ENCODE data around the gene GPR135. TPM values are rescaled to one million over a fixed set of nuclear protein-coding genes. Genes with fewer than 3 reads are reported as not detected.
"Not testable (repeated sequence)": the region's sequence is repeated elsewhere in the genome, so short reads cannot be mapped to it uniquely, and the experiment has no call there.

The GPR135 gene
- polyA plus RNA-seq, 1 donor from 2014 or later = 3.0 TPM

DNA sequence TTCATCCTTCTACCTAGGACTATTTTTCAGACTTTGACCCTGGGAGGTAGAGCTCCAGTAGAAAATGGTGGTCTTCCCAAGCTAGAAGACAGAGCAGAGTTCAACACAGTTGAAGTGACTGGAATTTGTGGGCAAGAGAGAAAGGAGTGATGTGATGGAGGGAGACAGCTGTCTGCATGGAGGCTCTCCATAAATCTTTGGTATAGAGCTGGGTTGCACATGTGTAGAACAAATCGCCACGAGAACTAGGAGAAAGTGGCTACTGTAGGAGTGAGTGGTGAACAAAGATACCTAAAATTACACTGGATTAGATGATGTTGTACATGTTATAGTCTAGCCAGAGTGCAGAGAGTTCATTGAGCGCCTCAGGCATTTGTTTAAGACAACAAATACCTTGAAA is 14.5 kb downstream of the GPR135 start:
- Histone ChIP-seq H4K20me1 (ENCODE audit: insufficient read depth) (no peaks in the 10 kb centered on the region), H3K36me3 (ENCODE audit: insufficient read depth, low read length) (no peaks in the 10 kb centered on the region), H3K9me2 (ENCODE audit: insufficient read depth, low read length) (no peaks in the 10 kb centered on the region), H3K4me2 (ENCODE audit: low read length) (no peak overlapping the region), H3K9me3 (ENCODE audit: low read length) (no peaks in the 10 kb centered on the region), H3K27me3 (ENCODE audit: insufficient read depth, low read depth, low read length) (no peaks in the 10 kb centered on the region), H3F3A (ENCODE audit: insufficient read depth, low read length, poor library complexity, severe bottlenecking) (no peaks in the 10 kb centered on the region), H3K27ac (ENCODE audit: low read length) (no peak overlapping the region), H2AFZ (ENCODE audit: low read depth, low read length) (no peak overlapping the region), H3K79me2 (replicated peaks; ENCODE audit: insufficient read depth, low read length) (no peaks in the 10 kb centered on the region), H3K9ac (ENCODE audit: low read length) (no peak overlapping the region), H3K4me3 (ENCODE audit: low read length) (no peak overlapping the region)
- TF ChIP-seq TAF1 (IDR thresholded peaks at IDR 0.05; ENCODE audit: low read depth) (no peak), RAD21 (conservative IDR thresholded peaks at IDR 0.05) (no peak), POLR2AphosphoS5 (IDR thresholded peaks at IDR 0.05) (no peak), EZH2 (IDR thresholded peaks at IDR 0.05; ENCODE audit: borderline replicate concordance, insufficient read depth, low read length, poor library complexity, severe bottlenecking) (no peak), SMC3 (conservative IDR thresholded peaks at IDR 0.05; ENCODE audit: poor library complexity) (no peak), EP300 (conservative IDR thresholded peaks at IDR 0.05; ENCODE audit: poor library complexity, severe bottlenecking) (no peak), MXI1 (conservative IDR thresholded peaks at IDR 0.05; ENCODE audit: poor library complexity, severe bottlenecking) (no peak)
- TF ChIP-seq, protein P1, sequence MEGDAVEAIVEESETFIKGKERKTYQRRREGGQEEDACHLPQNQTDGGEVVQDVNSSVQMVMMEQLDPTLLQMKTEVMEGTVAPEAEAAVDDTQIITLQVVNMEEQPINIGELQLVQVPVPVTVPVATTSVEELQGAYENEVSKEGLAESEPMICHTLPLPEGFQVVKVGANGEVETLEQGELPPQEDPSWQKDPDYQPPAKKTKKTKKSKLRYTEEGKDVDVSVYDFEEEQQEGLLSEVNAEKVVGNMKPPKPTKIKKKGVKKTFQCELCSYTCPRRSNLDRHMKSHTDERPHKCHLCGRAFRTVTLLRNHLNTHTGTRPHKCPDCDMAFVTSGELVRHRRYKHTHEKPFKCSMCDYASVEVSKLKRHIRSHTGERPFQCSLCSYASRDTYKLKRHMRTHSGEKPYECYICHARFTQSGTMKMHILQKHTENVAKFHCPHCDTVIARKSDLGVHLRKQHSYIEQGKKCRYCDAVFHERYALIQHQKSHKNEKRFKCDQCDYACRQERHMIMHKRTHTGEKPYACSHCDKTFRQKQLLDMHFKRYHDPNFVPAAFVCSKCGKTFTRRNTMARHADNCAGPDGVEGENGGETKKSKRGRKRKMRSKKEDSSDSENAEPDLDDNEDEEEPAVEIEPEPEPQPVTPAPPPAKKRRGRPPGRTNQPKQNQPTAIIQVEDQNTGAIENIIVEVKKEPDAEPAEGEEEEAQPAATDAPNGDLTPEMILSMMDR (IDR thresholded peaks at IDR 0.05; ENCODE audit: poor library complexity, severe bottlenecking) = no peak
- TF ChIP-seq, protein P2, sequence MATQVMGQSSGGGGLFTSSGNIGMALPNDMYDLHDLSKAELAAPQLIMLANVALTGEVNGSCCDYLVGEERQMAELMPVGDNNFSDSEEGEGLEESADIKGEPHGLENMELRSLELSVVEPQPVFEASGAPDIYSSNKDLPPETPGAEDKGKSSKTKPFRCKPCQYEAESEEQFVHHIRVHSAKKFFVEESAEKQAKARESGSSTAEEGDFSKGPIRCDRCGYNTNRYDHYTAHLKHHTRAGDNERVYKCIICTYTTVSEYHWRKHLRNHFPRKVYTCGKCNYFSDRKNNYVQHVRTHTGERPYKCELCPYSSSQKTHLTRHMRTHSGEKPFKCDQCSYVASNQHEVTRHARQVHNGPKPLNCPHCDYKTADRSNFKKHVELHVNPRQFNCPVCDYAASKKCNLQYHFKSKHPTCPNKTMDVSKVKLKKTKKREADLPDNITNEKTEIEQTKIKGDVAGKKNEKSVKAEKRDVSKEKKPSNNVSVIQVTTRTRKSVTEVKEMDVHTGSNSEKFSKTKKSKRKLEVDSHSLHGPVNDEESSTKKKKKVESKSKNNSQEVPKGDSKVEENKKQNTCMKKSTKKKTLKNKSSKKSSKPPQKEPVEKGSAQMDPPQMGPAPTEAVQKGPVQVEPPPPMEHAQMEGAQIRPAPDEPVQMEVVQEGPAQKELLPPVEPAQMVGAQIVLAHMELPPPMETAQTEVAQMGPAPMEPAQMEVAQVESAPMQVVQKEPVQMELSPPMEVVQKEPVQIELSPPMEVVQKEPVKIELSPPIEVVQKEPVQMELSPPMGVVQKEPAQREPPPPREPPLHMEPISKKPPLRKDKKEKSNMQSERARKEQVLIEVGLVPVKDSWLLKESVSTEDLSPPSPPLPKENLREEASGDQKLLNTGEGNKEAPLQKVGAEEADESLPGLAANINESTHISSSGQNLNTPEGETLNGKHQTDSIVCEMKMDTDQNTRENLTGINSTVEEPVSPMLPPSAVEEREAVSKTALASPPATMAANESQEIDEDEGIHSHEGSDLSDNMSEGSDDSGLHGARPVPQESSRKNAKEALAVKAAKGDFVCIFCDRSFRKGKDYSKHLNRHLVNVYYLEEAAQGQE (IDR thresholded peaks at IDR 0.05; ENCODE audit: borderline replicate concordance) = no peak

DNA sequence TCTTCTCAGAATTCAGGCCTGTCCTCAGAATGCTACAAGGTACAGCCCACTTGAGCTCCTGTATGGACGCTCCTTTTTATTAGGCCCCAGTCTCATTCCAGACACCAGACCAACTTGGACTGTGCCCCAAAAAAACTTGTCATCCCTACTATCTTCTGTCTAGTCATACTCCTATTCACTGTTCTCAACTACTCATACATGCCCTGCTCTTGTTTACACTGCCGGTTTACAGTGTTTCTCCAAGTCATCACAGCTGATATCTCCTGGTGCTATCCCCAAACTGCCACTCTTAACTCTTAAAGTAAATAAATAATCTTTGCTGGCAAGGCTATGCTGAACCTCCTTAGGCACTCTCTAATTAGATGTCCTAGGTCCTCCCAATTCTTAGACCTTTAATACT is 16.5 kb downstream of the GPR135 start:
- not testable (repeated sequence) for H3K36me3 ChIP-seq (ENCODE audit: insufficient read depth, low read length); H3K9me2 ChIP-seq (ENCODE audit: insufficient read depth, low read length); H3F3A ChIP-seq (ENCODE audit: insufficient read depth, low read length, poor library complexity, severe bottlenecking); H2AFZ ChIP-seq (ENCODE audit: low read depth, low read length); H3K27me3 ChIP-seq (ENCODE audit: insufficient read depth, low read depth, low read length); H4K20me1 ChIP-seq (ENCODE audit: insufficient read depth); H3K4me3 ChIP-seq (ENCODE audit: low read length); H3K9ac ChIP-seq (ENCODE audit: low read length); H3K79me2 ChIP-seq (replicated peaks; ENCODE audit: insufficient read depth, low read length); H3K4me2 ChIP-seq (ENCODE audit: low read length); H3K9me3 ChIP-seq (ENCODE audit: low read length); H3K27ac ChIP-seq (ENCODE audit: low read length)

All from neural cell (in vitro differentiated cells).